DND-41 (cell line): ENCODE data around the gene PLD2.
"Not testable (repeated sequence)": the region's sequence is repeated elsewhere in the genome, so short reads cannot be mapped to it uniquely, and the experiment has no call there.

Experiments used
- ATAC-seq: fragments of 200-7000 bp; cut with Tn5 transposase; 3 replicates; pipeline ENCODE4 v1.9.1; 2021; ENCODE audit warnings: low read depth; ENCODE audit not compliant: insufficient read depth
- DNase-seq: peaks from one replicate; pipeline ENCODE4 v3.0.0-alpha.2; 2020
- H2AFZ ChIP-seq: 2 replicates; pipeline ENCODE4 v1.6.0; 2012; ENCODE audit warnings: low read depth, low read length
- H3K27ac ChIP-seq: 2 replicates; pipeline ENCODE4 v1.5.1; 2012; ENCODE audit warnings: low read length, inconsistent platforms
- H3K27me3 ChIP-seq: fragments of 200-600 bp; sonication (generic); 2 replicates; pipeline ENCODE4 v1.6.0; 2012; ENCODE audit warnings: low read length, mild to moderate bottlenecking, inconsistent platforms; ENCODE audit not compliant: insufficient read depth, poor library complexity
- H3K36me3 ChIP-seq: 2 replicates; pipeline ENCODE4 v1.5.1; 2012; ENCODE audit warnings: low read length, inconsistent platforms; ENCODE audit not compliant: insufficient read depth
- H3K4me1 ChIP-seq: 2 replicates; pipeline ENCODE4 v1.5.1; 2012; ENCODE audit warnings: mild to moderate bottlenecking, low read length; ENCODE audit not compliant: insufficient read depth
- H3K4me2 ChIP-seq: 2 replicates; pipeline ENCODE4 v1.6.0; 2012; ENCODE audit warnings: mild to moderate bottlenecking, moderate library complexity, low read length, inconsistent platforms; ENCODE audit not compliant: insufficient read depth
- H3K4me3 ChIP-seq, 2 experiments: fragments of 200-600 bp in 1 of 2; shearing (Covaris generic) in 1 of 2; 2 replicates each; pipeline ENCODE4 v1.5.1; 2012 to 2016; ENCODE audit warnings: inconsistent platforms in 2 of 2, low read length in 2 of 2, mild to moderate bottlenecking in 2 of 2, low read depth in 1 of 2, moderate library complexity in 1 of 2
- H3K79me2 ChIP-seq: 2 replicates; pipeline ENCODE4 v1.6.0; 2012; ENCODE audit warnings: low read length, inconsistent platforms; ENCODE audit not compliant: insufficient read depth
- H3K9ac ChIP-seq: 2 replicates; pipeline ENCODE4 v1.6.0; 2012; ENCODE audit warnings: low read depth, mild to moderate bottlenecking, inconsistent platforms, low read length, moderate library complexity
- H3K9me3 ChIP-seq: 2 replicates; pipeline ENCODE4 v1.5.1; 2012; ENCODE audit warnings: low read length, moderate library complexity, mild to moderate bottlenecking, inconsistent platforms; ENCODE audit not compliant: insufficient read depth, severe bottlenecking
- H4K20me1 ChIP-seq: 2 replicates; pipeline ENCODE4 v1.6.0; 2012; ENCODE audit warnings: low read length; ENCODE audit not compliant: insufficient read depth
- CTCF ChIP-seq: IDR thresholded peaks from 2 replicates; pipeline ENCODE4 v1.5.1; 2012; ENCODE audit warnings: borderline replicate concordance, low read length, moderate library complexity, mild to moderate bottlenecking; ENCODE audit not compliant: poor library complexity, severe bottlenecking; ENCODE audit errors: extremely low read depth
- EZH2 ChIP-seq: IDR thresholded peaks from 3 replicates; pipeline ENCODE4 v1.6.1; 2012; ENCODE audit warnings: borderline replicate concordance, low read depth, mild to moderate bottlenecking, moderate library complexity, low read length, inconsistent platforms; ENCODE audit not compliant: severe bottlenecking

Gene PLD2

GRCh38 chr17:4856937-4857314 is 50.0 kb downstream of the PLD2 start:
- ATAC-seq = no peak
- Histone ChIP-seq H3K27me3 (no peaks in the 10 kb centered on the region), H3K4me3 (no peak overlapping the region), H2AFZ (no peak overlapping the region), H3K4me2 (no peak overlapping the region), H3K79me2 (peaks cover 37% of the 10 kb centered on the region; the same call in 1 of the 2 replicates), H3K9me3 (no peaks in the 10 kb centered on the region), H3K4me1 (no peaks in the 10 kb centered on the region), H3K9ac (no peak overlapping the region), H3K36me3 (peaks cover 31% of the 10 kb centered on the region), H3K27ac (no peak overlapping the region), H4K20me1 (peaks cover 79% of the 10 kb centered on the region)
- DNase-seq = no peak
- TF ChIP-seq CTCF = no peak
- TF ChIP-seq EZH2 = no peak

GRCh38 chr17:4857347-4857746 is 50.4 kb downstream of the PLD2 start:
- not testable (repeated sequence) for H2AFZ ChIP-seq, ATAC-seq, H3K9ac ChIP-seq, H3K27ac ChIP-seq, DNase-seq, H3K4me3 ChIP-seq, H3K9me3 ChIP-seq, H3K27me3 ChIP-seq, H3K4me2 ChIP-seq, H3K4me1 ChIP-seq
- Histone ChIP-seq H4K20me1 (peaks cover 78% of the 10 kb centered on the region), H3K79me2 (peaks cover 37% of the 10 kb centered on the region; the same call in 1 of the 2 replicates), H3K36me3 (peaks cover 31% of the 10 kb centered on the region)

GRCh38 chr17:4858068-4858881 is 51.3 kb downstream of the PLD2 start:
- no peaks in the 10 kb centered on the region for H3K27me3 ChIP-seq
- H3K4me3 ChIP-seq = no peak overlapping the region
- ATAC-seq (no peak), DNase-seq (no peak)
- no peak overlapping the region for H3K27ac ChIP-seq
- H3K9ac ChIP-seq = no peak overlapping the region
- no peak overlapping the region for H3K4me2 ChIP-seq
- no peaks in the 10 kb centered on the region for H3K4me1 ChIP-seq
- peaks cover 83% of the 10 kb centered on the region for H4K20me1 ChIP-seq
- H3K9me3 ChIP-seq = no peaks in the 10 kb centered on the region
- peaks cover 37% of the 10 kb centered on the region; the same call in 1 of the 2 replicates for H3K79me2 ChIP-seq
- no peak overlapping the region for H2AFZ ChIP-seq
- peaks cover 31% of the 10 kb centered on the region for H3K36me3 ChIP-seq
- no peak for TF ChIP-seq CTCF
- no peak for TF ChIP-seq EZH2

- H4K20me1 ChIP-seq = peaks cover 79% of the 10 kb centered on the region
- H2AFZ ChIP-seq = no peak overlapping the region
- peaks cover 34% of the 10 kb centered on the region; the same call in 1 of the 2 replicates for H3K79me2 ChIP-seq
- H3K4me3 ChIP-seq = no peak overlapping the region
- no peaks in the 10 kb centered on the region for H3K9me3 ChIP-seq
- no peak overlapping the region for H3K4me2 ChIP-seq
- H3K27me3 ChIP-seq = no peaks in the 10 kb centered on the region
- TF ChIP-seq CTCF (no peak), EZH2 (no peak)
- no peak for ATAC-seq
- H3K9ac ChIP-seq = no peak overlapping the region
- H3K27ac ChIP-seq = no peak overlapping the region
- peaks cover 31% of the 10 kb centered on the region for H3K36me3 ChIP-seq
- H3K4me1 ChIP-seq = no peaks in the 10 kb centered on the region
- no peak for DNase-seq
These were observed 51.9 kb downstream of the PLD2 start for GRCh38 chr17:4858882-4859260.
